ENCODE data around the gene SLC25A44.
A peak's percentile ranks its signal among the peaks of the same experiment; 100 is the strongest.
"Not testable (repeated sequence)": the region's sequence is repeated elsewhere in the genome, so short reads cannot be mapped to it uniquely, and the experiment has no call there.

Gene SLC25A44

GRCh38 chr1:156164125-156164831, 29.6 kb upstream of the SLC25A44 start:
- peak; percentile 55 for DNase-seq

DNA sequence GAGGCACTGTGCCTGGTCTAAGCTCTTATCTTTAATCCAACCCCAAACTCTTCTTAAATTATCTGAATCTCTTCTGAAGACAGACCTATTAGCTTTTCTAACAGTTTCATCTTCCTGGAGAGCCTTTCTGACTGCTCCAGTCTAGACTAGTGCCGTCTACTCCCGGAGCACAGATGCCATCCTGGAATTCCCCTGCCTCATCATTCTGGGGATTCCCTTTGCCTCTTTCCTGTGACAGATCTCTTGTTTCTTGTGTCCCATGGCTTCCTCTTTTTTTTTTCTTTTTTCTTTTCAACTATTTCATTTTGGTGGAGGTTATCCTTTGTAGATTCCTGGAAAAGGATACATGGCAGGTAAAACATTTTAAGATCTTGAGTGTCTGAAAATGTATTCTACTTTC, 28.8 kb upstream of the SLC25A44 start:
- DNase-seq, result peak; percentile 96

- peak; percentile 69 for DNase-seq
Measured at GRCh38 chr1:156167536-156167935, 26.4 kb upstream of the SLC25A44 start.

DNA sequence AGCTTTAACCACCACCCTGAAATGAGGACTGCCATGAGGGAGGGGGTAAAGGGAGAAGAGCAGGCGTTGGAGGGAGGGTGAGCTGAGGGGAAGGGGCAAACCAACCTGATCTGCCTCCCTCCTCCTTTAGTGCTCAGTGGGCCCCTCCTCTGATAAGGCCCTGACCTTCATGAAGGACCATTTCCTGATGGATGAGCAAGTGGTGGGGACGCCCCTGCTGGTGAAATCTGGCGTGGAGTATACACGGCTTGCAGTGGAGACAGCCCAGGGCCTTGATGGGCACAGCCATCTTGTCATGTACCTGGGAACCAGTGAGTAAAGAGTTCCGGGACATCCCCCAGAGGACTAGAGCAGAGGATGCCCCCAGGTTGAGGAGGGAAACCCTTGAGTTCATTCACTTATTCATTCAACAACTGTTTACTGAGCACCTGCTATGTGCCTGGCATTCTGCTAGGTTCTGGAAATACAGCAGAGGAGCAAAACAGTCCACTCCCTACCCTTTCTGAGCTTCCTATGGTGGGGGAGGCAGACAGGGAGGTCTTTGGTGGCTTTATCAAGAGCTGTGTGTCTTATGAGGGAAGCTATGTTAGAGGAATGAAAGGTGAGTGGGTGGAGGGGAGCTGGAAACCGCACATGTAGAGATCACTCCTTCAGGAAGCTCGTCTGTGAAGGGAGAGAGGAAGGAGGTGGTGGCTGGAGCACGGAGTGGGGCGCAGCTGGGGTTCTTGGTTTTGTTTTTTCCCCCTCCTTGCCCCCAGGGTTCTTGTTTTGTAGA, 21.0 kb upstream of the SLC25A44 start:
- DNase-seq, result no peak

DNA sequence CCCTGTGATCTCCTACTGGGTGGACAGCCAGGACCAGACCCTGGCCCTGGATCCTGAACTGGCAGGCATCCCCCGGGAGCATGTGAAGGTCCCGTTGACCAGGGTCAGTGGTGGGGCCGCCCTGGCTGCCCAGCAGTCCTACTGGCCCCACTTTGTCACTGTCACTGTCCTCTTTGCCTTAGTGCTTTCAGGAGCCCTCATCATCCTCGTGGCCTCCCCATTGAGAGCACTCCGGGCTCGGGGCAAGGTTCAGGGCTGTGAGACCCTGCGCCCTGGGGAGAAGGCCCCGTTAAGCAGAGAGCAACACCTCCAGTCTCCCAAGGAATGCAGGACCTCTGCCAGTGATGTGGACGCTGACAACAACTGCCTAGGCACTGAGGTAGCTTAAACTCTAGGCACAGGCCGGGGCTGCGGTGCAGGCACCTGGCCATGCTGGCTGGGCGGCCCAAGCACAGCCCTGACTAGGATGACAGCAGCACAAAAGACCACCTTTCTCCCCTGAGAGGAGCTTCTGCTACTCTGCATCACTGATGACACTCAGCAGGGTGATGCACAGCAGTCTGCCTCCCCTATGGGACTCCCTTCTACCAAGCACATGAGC, 17.2 kb upstream of the SLC25A44 start:
- DNase-seq, result no peak

DNA sequence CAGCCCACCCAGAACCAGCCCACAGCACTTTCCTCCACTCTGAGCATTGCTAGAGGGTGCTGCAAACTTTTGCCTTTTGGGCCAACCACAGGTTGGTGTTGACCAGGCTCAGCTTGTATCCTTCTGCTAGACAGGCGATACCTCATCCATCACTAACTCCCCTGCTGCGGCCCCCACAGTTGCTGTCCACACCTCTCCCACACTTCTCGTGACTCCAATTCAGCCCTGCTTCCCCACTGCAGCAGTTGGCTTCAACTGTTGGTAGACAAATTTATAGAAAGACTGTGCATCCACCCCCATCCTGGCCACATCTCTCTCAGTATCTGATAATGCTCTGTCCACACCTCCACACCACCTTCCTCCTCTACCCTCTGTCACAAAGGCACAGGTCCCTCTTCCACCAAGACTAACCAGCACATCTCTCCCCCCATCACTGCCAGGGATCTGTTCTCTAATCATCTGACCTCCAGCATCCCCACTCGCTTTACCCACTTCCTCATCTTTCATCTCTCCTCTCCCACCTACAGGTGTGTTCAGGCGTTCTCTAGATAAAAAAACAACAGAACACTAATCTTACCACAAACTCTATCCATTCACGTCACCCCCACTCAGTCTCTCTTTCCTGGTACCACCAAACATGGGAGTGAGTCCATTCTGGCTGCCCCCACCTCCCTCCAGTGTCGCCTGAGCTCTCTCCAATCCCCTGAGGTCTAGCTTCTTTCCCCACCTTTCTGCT, 15.8 kb upstream of the SLC25A44 start:
- DNase-seq, result no peak

DNA sequence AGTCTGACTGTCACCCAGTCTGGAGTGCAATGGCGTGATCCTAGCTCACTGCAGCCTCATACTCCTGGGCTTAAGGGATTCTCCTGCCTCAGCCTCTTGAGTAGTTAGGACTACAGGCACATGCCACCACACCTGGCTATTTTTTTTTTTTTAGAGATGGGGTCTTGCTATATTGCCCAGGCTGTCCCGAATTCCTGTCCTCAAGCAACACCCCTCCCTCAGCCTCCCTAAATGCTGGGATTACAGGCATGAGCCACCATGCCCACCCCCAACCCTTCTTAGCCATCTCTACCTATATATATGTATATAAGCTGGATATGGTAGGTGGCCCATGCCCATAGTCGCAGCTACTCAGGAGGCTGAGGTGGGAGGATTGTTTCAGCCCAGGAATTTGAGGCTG, 13.4 kb upstream of the SLC25A44 start:
- DNase-seq, result no peak

GRCh38 chr1:156181391-156181924, 12.4 kb upstream of the SLC25A44 start:
- not testable (repeated sequence) for DNase-seq

DNA sequence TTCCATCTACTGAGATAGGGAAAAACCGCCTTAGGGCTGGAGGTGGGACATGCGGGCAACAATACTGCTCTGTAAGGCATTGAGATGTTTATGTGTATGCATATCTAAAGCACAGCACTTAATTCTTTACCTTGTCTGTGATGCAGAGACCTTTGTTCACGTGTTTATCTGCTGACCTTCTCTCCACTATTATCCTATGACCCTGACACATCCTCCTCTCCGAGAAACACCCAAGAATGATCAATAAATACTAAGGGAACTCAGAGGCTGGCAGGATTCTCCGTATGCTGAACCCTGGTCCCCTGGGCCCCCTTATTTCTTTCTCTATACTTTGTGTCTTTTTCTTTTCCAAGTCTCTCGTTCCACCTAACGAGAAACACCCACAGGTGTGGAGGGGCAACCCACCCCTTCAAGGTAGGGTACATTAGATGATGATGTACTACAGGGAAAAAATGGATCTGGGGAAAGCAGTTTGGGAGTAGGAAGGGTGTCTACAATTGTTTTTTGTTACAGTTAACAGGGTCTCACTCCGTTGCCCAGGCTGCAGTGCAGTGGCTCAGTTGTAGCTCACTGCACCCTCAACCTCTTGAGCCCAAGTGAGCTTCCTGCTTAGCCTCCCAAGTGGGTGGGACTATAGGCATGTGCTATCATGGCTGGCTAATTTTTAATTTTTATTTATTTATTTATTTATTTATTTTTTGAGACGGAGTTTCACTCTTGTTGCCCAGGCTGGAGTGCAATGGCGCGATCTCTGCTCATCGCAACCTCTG, 11.7 kb upstream of the SLC25A44 start:
- not testable (repeated sequence) for DNase-seq

DNA sequence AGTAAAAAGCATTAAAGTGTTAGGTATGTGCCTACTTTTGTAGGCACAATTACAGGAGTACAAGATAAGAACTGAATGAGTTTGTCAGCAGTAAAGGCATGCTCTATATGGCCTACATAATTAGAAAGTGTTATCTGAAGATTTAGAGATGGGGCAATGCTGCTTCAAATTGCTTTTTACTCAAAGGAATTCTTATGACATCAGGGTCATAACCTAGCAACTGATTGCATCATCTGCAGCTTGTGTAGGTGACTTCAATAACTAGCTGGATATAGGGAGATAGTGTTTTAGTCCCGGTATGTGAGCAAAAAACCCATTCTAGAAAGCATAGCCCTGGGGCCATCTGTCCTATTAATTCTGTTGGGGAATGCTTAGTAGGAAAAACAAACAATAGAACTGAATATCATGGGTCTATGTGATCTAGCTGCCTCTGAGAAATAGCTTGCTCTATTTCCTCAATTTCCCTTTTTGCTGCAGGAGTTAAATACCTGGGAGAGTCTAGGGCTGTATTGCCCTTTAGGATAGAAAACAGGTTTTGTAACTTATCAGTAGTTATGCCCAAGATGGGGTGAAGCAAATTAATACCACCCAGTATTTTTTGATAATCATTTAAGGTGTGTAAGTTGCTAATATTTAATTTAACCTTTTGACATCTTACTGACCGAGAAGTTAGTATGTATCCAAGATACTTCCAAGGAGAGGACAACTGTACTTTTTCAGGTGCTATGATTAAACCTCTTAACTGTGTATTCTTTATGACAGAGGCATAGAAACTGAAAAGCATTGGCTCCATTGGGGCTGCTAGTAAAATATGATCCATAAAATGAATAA, 7.3 kb upstream of the SLC25A44 start:
- DNase-seq, result not testable (repeated sequence)

GRCh38 chr1:156190265-156190664, 3.6 kb upstream of the SLC25A44 start:
- not testable (repeated sequence) for DNase-seq

GRCh38 chr1:156191292-156191964, 2.5 kb upstream of the SLC25A44 start:
- DNase-seq, result peak; percentile 21

GRCh38 chr1:156193208-156193487, 756 bp upstream of the SLC25A44 start:
- DNase-seq, result no peak

GRCh38 chr1:156194300-156194652, 372 bp downstream of the SLC25A44 start:
- no peak for DNase-seq

- no peak for DNase-seq
Measured at GRCh38 chr1:156195853-156196252, 1.9 kb downstream of the SLC25A44 start.

GRCh38 chr1:156196445-156196844, 2.5 kb downstream of the SLC25A44 start:
- no peak for DNase-seq

- DNase-seq, result no peak
Measured at GRCh38 chr1:156198831-156199349, 5.0 kb downstream of the SLC25A44 start.

DNA sequence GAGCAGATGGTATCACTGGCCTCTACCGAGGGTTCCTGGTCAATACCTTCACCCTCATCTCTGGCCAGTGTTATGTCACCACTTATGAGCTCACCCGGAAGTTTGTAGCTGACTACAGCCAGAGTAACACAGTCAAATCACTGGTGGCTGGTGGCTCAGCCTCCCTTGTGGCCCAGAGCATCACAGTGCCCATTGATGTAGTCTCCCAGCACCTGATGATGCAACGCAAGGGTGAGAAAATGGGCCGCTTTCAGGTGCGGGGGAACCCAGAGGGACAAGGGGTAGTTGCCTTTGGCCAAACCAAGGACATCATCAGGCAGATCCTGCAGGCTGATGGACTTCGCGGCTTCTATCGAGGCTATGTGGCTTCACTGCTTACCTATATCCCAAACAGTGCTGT, 6.1 kb downstream of the SLC25A44 start:
- DNase-seq, result no peak

DNA sequence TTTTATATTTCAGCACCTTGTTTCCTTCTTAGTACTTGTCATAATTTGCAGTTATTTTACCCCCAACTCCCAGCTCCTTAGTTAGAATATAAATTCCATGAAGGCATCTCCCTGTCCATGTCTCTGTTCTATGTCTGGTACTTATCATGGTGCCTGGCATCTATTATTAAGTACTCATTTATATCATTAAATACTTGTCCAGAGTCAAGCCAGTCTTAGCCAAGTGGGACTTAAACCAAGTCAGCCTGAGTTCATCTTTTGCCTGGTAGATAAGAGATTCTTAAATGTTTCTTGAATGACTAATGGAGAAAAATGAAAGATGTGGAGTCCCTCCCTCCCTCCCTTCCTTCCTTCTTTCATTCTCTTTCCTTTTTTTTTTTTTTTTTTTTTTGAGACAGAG, 9.4 kb downstream of the SLC25A44 start:
- no peak for DNase-seq

DNA sequence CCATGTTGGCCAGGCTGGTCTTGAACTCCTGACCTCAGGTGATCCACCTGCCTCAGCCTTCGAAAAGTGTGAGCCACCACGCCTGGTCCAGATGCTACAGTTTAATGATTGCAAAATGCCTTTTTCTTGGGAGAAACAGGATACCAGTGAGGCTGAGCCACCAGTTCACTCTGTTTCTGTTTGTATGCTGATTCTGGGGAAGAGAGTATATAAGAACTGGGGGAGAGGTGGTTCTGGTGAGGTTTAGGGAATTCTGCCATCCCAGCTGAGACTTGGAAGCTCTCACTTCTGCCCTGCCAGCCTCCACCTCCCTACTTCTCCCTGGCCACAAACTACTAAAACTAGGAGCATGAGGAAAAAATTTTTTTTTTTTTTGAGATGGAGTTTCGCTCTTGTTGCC, 10.8 kb downstream of the SLC25A44 start:
- DNase-seq, result no peak

- DNase-seq, result no peak
Measured at GRCh38 chr1:156211243-156211642, 17.3 kb downstream of the SLC25A44 start.
